K562 (cell line): Measurements from ENCODE around the gene NAPB. TPM values are rescaled to one million over a fixed set of nuclear protein-coding genes. Genes with fewer than 3 reads are reported as not detected.
A peak's percentile ranks its signal among the peaks of the same experiment; 100 is the strongest.

ENCODE experiments used
- ATAC-seq: fragments of 200-7000 bp; cut with Tn5 transposase; 3 replicates; pipeline ENCODE4 v1.9.1; 2020; ENCODE audit warnings: moderate library complexity
- BruUV-seq: library from RNA; stranded (reverse); fragments of 400-500 nt; replicated peaks from 2 replicates; lab custom pipeline; 2021; lab: Mats Ljungman, UMichigan
- CTCF ChIA-PET: fragments of 300-600 bp; formaldehyde crosslinking; extraction: SDS; loops from one replicate; lab custom pipeline; 2021; ENCODE audit warnings: low intra/inter-chr PET ratio; lab: Yijun Ruan, JAX
- POLR2A ChIA-PET: fragments of 300-600, 350-650 bp; sonication (Branson Sonifier 250); formaldehyde crosslinking; extraction: SDS; loops from one replicate; lab custom pipeline; 2021; ENCODE audit warnings: antibody characterized with exemption, inconsistent platforms; lab: Yijun Ruan, JAX
- DNase-seq, 4 experiments: peaks; one replicate each; pipeline versions ENCODE4 v3.0.0 to v3.0.0-alpha.2; 2011 to 2018; ENCODE audit warnings: low spot score in 3 of 4, mixed read lengths in 3 of 4; ENCODE audit errors: extremely low read depth in 1 of 4
- FAIRE-seq: peaks from 2 replicates; lab custom pipeline; 2011; peaks lifted over from hg19 to GRCh38; lab: Jason Lieb, UNC
- H2AFZ ChIP-seq: 2 replicates; pipeline ENCODE4 v1.6.0; 2011; ENCODE audit warnings: low read depth, low read length, control low read depth, inconsistent platforms
- H3K27ac ChIP-seq: fragments of 200-600 bp; 3 replicates; pipeline ENCODE4 v1.8.0; 2011; ENCODE audit warnings: low read depth, mild to moderate bottlenecking, control low read depth, inconsistent platforms, low read length, moderate library complexity, mixed read lengths; ENCODE audit errors: extremely low read depth
- H3K27me3 ChIP-seq, 2 experiments: fragments of 300-600 bp in 1 of 2; 2 replicates in 1 of 2; 3 replicates in 1 of 2; pipeline versions ENCODE4 v1.6.0 to v1.8.0; 2011; ENCODE audit warnings: inconsistent platforms in 2 of 2, low read length in 2 of 2, mild to moderate bottlenecking in 1 of 2, mixed read lengths in 1 of 2, moderate library complexity in 1 of 2; ENCODE audit not compliant: control insufficient read depth in 2 of 2, insufficient read depth in 2 of 2
- H3K36me3 ChIP-seq: fragments of 300-600 bp; 3 replicates; pipeline ENCODE4 v1.8.0; 2011; ENCODE audit warnings: mild to moderate bottlenecking, low read length, inconsistent platforms; ENCODE audit not compliant: control insufficient read depth, insufficient read depth
- H3K4me1 ChIP-seq, 2 experiments: fragments of 200-600 bp in 1 of 2; replicated peaks in 1 of 2; 2 replicates in 1 of 2; 3 replicates in 1 of 2; pipeline versions ENCODE4 v1.5.1 to v1.8.0; 2011; ENCODE audit warnings: inconsistent platforms in 2 of 2, low read length in 2 of 2, mild to moderate bottlenecking in 1 of 2, mixed read lengths in 1 of 2, moderate library complexity in 1 of 2; ENCODE audit not compliant: control insufficient read depth in 2 of 2, insufficient read depth in 2 of 2
- H3K4me2 ChIP-seq: 2 replicates; pipeline ENCODE4 v1.6.1; 2011; ENCODE audit warnings: low read length, control low read depth, inconsistent platforms, mixed read lengths; ENCODE audit not compliant: insufficient read depth
- H3K4me3 ChIP-seq: fragments of 200-600 bp; sonication (generic), shearing (Covaris generic); 2 replicates; pipeline ENCODE4 v1.5.1; 2016; ENCODE audit warnings: control low read depth, inconsistent platforms
- H3K79me2 ChIP-seq: fragments of 200-600 bp; 3 replicates; pipeline ENCODE4 v1.8.0; 2011; ENCODE audit warnings: low read length, inconsistent platforms; ENCODE audit not compliant: control insufficient read depth, insufficient read depth
- H3K9ac ChIP-seq, 2 experiments: 2 replicates each; pipeline versions ENCODE4 v1.6.0 to v1.6.1; 2011; ENCODE audit warnings: low read depth in 2 of 2, low read length in 2 of 2, control low read depth in 1 of 2, inconsistent platforms in 1 of 2, mild to moderate bottlenecking in 1 of 2, mixed read lengths in 1 of 2; ENCODE audit not compliant: insufficient read depth in 1 of 2
- H3K9me1 ChIP-seq: one replicate; pipeline ENCODE4 v1.6.0; 2011; ENCODE audit warnings: inconsistent platforms, mild to moderate bottlenecking, low read length, moderate library complexity; ENCODE audit not compliant: control insufficient read depth, insufficient read depth
- H3K9me3 ChIP-seq: replicated peaks from 2 replicates; pipeline ENCODE4 v1.5.1; 2011; ENCODE audit warnings: low read depth, low read length, inconsistent platforms; ENCODE audit not compliant: control insufficient read depth, insufficient read depth
- H4K20me1 ChIP-seq: replicated peaks from 2 replicates; pipeline ENCODE4 v1.6.1; 2011; ENCODE audit warnings: low read length, inconsistent platforms, mixed read lengths; ENCODE audit not compliant: control insufficient read depth, insufficient read depth
- CBX1 ChIP-seq: sonication (generic); IDR thresholded peaks from 2 replicates; pipeline ENCODE4 v1.6.1; 2016; ENCODE audit warnings: antibody characterized with exemption, low read depth, mild to moderate bottlenecking
- MNT ChIP-seq, 2 experiments: fragments of 450-650 bp; conservative IDR thresholded peaks; 2 replicates each; pipeline ENCODE4 v1.6.1; 2017; ENCODE audit warnings: mild to moderate bottlenecking in 2 of 2, moderate library complexity in 2 of 2
- MXI1 ChIP-seq: IDR thresholded peaks from 2 replicates; pipeline ENCODE4 v1.6.1; 2011; ENCODE audit warnings: low read depth, mild to moderate bottlenecking, improper control_type of control experiment, low read length
- RBM25 ChIP-seq: fragments of 200-400 bp; formaldehyde crosslinking; IDR thresholded peaks from 2 replicates; pipeline ENCODE4 v1.6.1; 2018; ENCODE audit warnings: low read length, low read depth, moderate library complexity; ENCODE audit not compliant: severe bottlenecking
- SIN3A ChIP-seq, 2 experiments: fragments of 150-350 bp in 1 of 2; IDR thresholded peaks; 2 replicates each; pipeline ENCODE4 v1.6.1; 2011 to 2016; ENCODE audit warnings: borderline replicate concordance in 2 of 2, low read depth in 2 of 2, low read length in 2 of 2, mild to moderate bottlenecking in 2 of 2, moderate library complexity in 2 of 2; ENCODE audit not compliant: control insufficient read depth in 1 of 2
- SMARCA5 ChIP-seq: fragments of 450-650 bp; IDR thresholded peaks from 2 replicates; pipeline ENCODE4 v1.6.1; 2016
- WGBS: fragments of 100-300 bp; shearing (Covaris generic); methylation state at CpG from one replicate; pipeline ENCODE4 v1.1.6; 2016; ENCODE audit warnings: low coverage, mixed read lengths; ENCODE audit not compliant: insufficient coverage; ENCODE audit errors: missing lambda C conversion rate; 5-methylcytosine and 5-hydroxymethylcytosine counted together
- in situ Hi-C: fragments of 300-500 bp; cut with MboI; formaldehyde crosslinking; loops from 4 replicates; pipeline ENCODE4 v1.15.0; 2018; ENCODE audit warnings: inconsistent platforms, mixed read lengths
- intact Hi-C: fragments of 100-400 bp; cut with micrococcal nuclease; formaldehyde crosslinking; loops from 2 replicates; pipeline ENCODE4 v1.14.2; 2022
- polyA plus RNA-seq, 8 experiments: library from polyadenylated mRNA; depleted of rRNA in 4 of 8; stranded (reverse) in 5 of 8; unstranded in 3 of 8; fragments of >200 nt; fragmentation: Nextera tagmentation in 2 of 8; fragmentation: Illumina TruSeq in 1 of 8; extraction: Ambion mirVana in 2 of 8; extraction: Trizol in 1 of 8; gene quantifications; 2 replicates each; pipeline versions ENCODE4 v1.2.1 to v1.2.3, GENCODE V29; 2011 to 2014; ENCODE audit warnings: inconsistent platforms in 1 of 8, missing spikeins in 1 of 8
- total RNA-seq, 7 experiments: library from RNA; depleted of rRNA in 6 of 7; stranded (reverse); fragments of >200 nt in 6 of 7; fragmentation: Illumina TruSeq in 2 of 7; extraction: Trizol in 2 of 7; gene quantifications; 2 replicates each; pipeline versions ENCODE4 v1.2.1 to v1.2.3, GENCODE V29; 2011 to 2021; ENCODE audit warnings: low replicate concordance in 1 of 7
- TF ChIP-seq, protein P1 (sequence below): fragments of 450-650 bp; IDR thresholded peaks from 2 replicates; pipeline ENCODE4 v1.6.1; 2016

Gene NAPB
- total and polyA plus RNA-seq, 9 of the 15 experiments (the other 6 are each of a cell fraction or from before 2014, with no cell fraction given): 1.4 to 7.7 (median 5.2) TPM

GRCh38 chr20:23360531-23360930 lies 60.8 kb downstream of the NAPB start:
- Histone ChIP-seq H3K9me3 (no peaks in the 10 kb centered on the region), H3K27ac (peak overlapping the region; percentile 99), H3K4me1 (peaks cover 33 to 34% of the 10 kb centered on the region in 2 experiments), H2AFZ (no peak overlapping the region), H3K9ac (peak overlapping the region in 1 of 2 experiments; percentile 99; a peak in 2 of 4 replicates), H3K9me1 (no peaks in the 10 kb centered on the region), H3K36me3 (peaks cover 26% of the 10 kb centered on the region; the same call in 2 of the 3 replicates), H3K4me3 (peak overlapping the region; percentile 63), H3K4me2 (peak overlapping the region; percentile 95), H4K20me1 (peaks cover 8% of the 10 kb centered on the region; the same call in 1 of the 2 replicates), H3K27me3 (no peaks in the 10 kb centered on the region), H3K79me2 (peaks cover 45% of the 10 kb centered on the region)
- ATAC-seq (no peak), FAIRE-seq (no peak), DNase-seq (no peak)
- intact Hi-C loops (loop anchor here (5.0 kb wide), 1 partner anchor 52 kb away; no protein-coding TSS in a partner anchor), in situ Hi-C loops (no loop called here)
- POLR2A ChIA-PET: interaction anchor here (1.0 kb wide), 1 partner anchor 9 kb away, joined by 4 read pairs; the partner anchor contains the start of gene NXT1
- CTCF ChIA-PET: no interaction called here
- WGBS: 17% methylated on average over 1 of the region's 1 CpG
- no TSS peak for BruUV-seq
- TF ChIP-seq RBM25 (peak; percentile 14), CBX1 (no peak)

DNA sequence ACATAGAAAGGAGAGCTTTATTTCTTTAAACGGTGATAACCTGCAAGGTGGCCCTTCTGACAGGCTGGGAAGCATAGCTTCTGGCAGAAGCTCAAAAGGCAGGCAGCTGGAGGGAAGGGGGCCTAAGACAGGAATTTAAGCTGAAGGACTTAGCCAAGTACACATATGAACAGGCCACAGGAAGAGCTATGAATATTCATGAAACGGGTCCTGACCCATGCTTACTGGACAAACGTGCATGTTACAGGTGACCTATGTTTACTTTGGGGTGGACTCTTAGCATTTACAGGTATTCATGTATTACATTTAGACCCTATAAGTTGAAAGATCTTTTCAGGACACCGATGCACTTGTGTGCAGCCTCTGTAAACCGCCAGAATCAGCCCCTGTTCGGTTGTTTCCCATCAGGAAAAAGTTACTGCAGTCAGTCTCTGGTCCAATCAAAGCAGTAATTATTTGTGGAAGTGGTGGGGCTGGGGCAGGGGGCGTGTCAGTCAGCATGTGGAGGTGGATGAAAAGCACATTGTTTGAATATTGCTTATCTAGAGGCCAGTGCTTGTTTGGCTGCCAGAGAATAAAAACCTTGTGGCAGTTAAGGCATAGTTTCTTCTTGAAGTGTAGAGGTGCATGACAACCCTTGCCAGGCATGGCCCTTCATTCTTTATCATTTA lies 62.2 kb downstream of the NAPB start:
- POLR2A ChIA-PET: interaction anchor here (0.7 to 1.2 kb wide), 2 partner anchors 8 to 134 kb away, joined by 4 read pairs; no protein-coding TSS in a partner anchor
- H3K9me3 ChIP-seq: no peaks in the 10 kb centered on the region
- H3K79me2 ChIP-seq: peaks cover 37% of the 10 kb centered on the region
- in situ Hi-C loops: no loop called here
- DNase-seq (peak in 1 of 4 experiments; percentile 53), FAIRE-seq (peak; percentile 80), ATAC-seq (no peak)
- H3K36me3 ChIP-seq: peaks cover 26% of the 10 kb centered on the region; the same call in 2 of the 3 replicates
- peak overlapping the region; percentile 30 for H3K27ac ChIP-seq
- no peaks in the 10 kb centered on the region for H3K9me1 ChIP-seq
- peak overlapping the region in 1 of 2 experiments; percentile 51; a peak in 1 of 4 replicates for H3K9ac ChIP-seq
- 8% methylated on average over 7 of the region's 7 CpGs for WGBS
- 0 out of 2 replicates have a peak overlapping the region, but pooled peaks have one; percentile 20 for H3K4me3 ChIP-seq
- peak overlapping the region; percentile 70 for H3K4me2 ChIP-seq
- peak overlapping the region; percentile 71 for H2AFZ ChIP-seq
- H4K20me1 ChIP-seq: peaks cover 8% of the 10 kb centered on the region; the same call in 1 of the 2 replicates
- peaks cover 28 to 34% of the 10 kb centered on the region in 2 experiments for H3K4me1 ChIP-seq
- CTCF ChIA-PET: no interaction called here
- H3K27me3 ChIP-seq: no peaks in the 10 kb centered on the region
- TF ChIP-seq SMARCA5 (no peak), MXI1 (peak; percentile 80), MNT (conservative IDR thresholded peaks at IDR 0.05) (peak; percentile 29 to 69; a peak in 3 of 4 replicates), SIN3A (IDR thresholded peaks at IDR 0.05; ENCODE audit: borderline replicate concordance in 2 of 2, control insufficient read depth in 1 of 2, low read depth in 2 of 2, low read length in 2 of 2) (peak in 1 of 2 experiments; percentile 59; a peak in 1 of 4 replicates)
- TF ChIP-seq, protein P1, sequence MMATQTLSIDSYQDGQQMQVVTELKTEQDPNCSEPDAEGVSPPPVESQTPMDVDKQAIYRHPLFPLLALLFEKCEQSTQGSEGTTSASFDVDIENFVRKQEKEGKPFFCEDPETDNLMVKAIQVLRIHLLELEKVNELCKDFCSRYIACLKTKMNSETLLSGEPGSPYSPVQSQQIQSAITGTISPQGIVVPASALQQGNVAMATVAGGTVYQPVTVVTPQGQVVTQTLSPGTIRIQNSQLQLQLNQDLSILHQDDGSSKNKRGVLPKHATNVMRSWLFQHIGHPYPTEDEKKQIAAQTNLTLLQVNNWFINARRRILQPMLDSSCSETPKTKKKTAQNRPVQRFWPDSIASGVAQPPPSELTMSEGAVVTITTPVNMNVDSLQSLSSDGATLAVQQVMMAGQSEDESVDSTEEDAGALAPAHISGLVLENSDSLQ: peak; percentile 70
- TF ChIP-seq, all 486 proteins: peak for 4
- BruUV-seq: no TSS peak
- intact Hi-C loops: loop anchor here (5.0 kb wide), 1 partner anchor 63 kb away; the partner anchor contains the start of gene NAPB
